Heart left ventricle (tissue), 16 donors: ENCODE measurements around the gene LAMC3. TPM values are rescaled to one million over a fixed set of nuclear protein-coding genes. Genes with fewer than 3 reads are reported as not detected.
A peak's percentile ranks its signal among the peaks of the same experiment; 100 is the strongest.
"Not testable (repeated sequence)": the region's sequence is repeated elsewhere in the genome, so short reads cannot be mapped to it uniquely, and the experiment has no call there.

Source experiments
- ATAC-seq, 4 donors: fragments of 200-7000 bp; cut with Tn5 transposase; one replicate each; pipeline ENCODE4 v1.9.1; 2020 to 2022; ENCODE audit warnings: moderate library complexity in 4 of 4, mild to moderate bottlenecking in 3 of 4, moderate number of reproducible peaks in 1 of 4
- DNase-seq, 5 donors: peaks; one replicate each; pipeline ENCODE4 v3.0.0-alpha.2; 2020
- H3K27ac ChIP-seq, 12 donors: fragments of 200-600 bp; sonication (generic) in 4 of 12; one replicate each; pipeline versions ENCODE4 v1.5.0 to v1.8.0; 2016 to 2022; ENCODE audit warnings: mild to moderate bottlenecking in 2 of 12
- H3K27me3 ChIP-seq, 9 donors: fragments of 200-600 bp; sonication (generic) in 2 of 9; one replicate each; pipeline versions ENCODE4 v1.5.1 to v1.8.0; 2016 to 2022; ENCODE audit warnings: mild to moderate bottlenecking in 3 of 9
- H3K36me3 ChIP-seq, 9 donors: fragments of 200-600 bp; sonication (generic) in 2 of 9; one replicate each; pipeline versions ENCODE4 v1.5.0 to v1.8.0; 2018 to 2022; ENCODE audit warnings: mild to moderate bottlenecking in 2 of 9
- H3K4me1 ChIP-seq, 12 donors: fragments of 200-600 bp; sonication (generic) in 4 of 12; one replicate each; pipeline versions ENCODE4 v1.5.0 to v1.8.0; 2016 to 2022; ENCODE audit warnings: mild to moderate bottlenecking in 3 of 12
- H3K4me3 ChIP-seq, 12 donors: fragments of 200-600 bp; sonication (generic) in 4 of 12; one replicate each; pipeline versions ENCODE4 v1.5.0 to v1.8.0; 2017 to 2022; ENCODE audit warnings: mild to moderate bottlenecking in 9 of 12, moderate library complexity in 4 of 12
- H3K9me3 ChIP-seq, 12 donors: fragments of 200-600 bp; sonication (generic) in 4 of 12; one replicate each; pipeline versions ENCODE4 v1.5.0 to v1.8.0; 2016 to 2022; ENCODE audit warnings: mild to moderate bottlenecking in 1 of 12
- CTCF ChIP-seq, 12 donors: fragments of 200-600 bp; sonication (generic) in 4 of 12; IDR thresholded peaks; one replicate each; pipeline versions ENCODE4 v1.5.0 to v1.8.0; 2018 to 2022; ENCODE audit warnings: antibody characterized with exemption in 12 of 12, mild to moderate bottlenecking in 5 of 12
- POLR2A ChIP-seq, 2 donors: fragments of 450-650 bp; IDR thresholded peaks; one replicate each; pipeline ENCODE4 v1.6.1; 2017; ENCODE audit warnings: antibody characterized with exemption in 2 of 2, mild to moderate bottlenecking in 2 of 2, moderate library complexity in 2 of 2
- WGBS, 4 donors: extraction: QIAGEN DNeasy Blood & Tissue Kit in 2 of 4; methylation state at CpG; one replicate each; pipeline versions ENCODE4 v1.1.5 to v1.1.7; 2013 to 2018; 5-methylcytosine and 5-hydroxymethylcytosine counted together
- intact Hi-C, 10 donors: fragments of 100-400 bp; cut with DNase I; formaldehyde crosslinking; loops; one replicate each; pipeline versions ENCODE4 v1.11.1 to v1.14.2; 2022
- polyA plus RNA-seq, 2 donors: library from polyadenylated mRNA; stranded (reverse); fragments of 200-250 nt; gene quantifications; one replicate each; pipeline ENCODE4 v1.2.3, GENCODE V29; 2013
- total RNA-seq, 9 donors: library from RNA; depleted of rRNA in 2 of 9; stranded (reverse); fragments of >200 nt in 2 of 9; fragmentation: NEBNext Ultra II Directional in 3 of 9; extraction: Animal tissue kit (Norgen Biotek cat#: 25700) in 3 of 9; gene quantifications; one replicate each; pipeline versions ENCODE4 v1.1.0 to v1.2.4, GENCODE V29; 2016 to 2023
- donor health status: ischemic (EF 13 %, LVEDD 7.1; RV severe dilation, severe dysfunction).
- donor health status: healthy with polysubstance abuse.
- donor health status: DM: no; HTN: yes; CAD: no.
- donor health status: DM: no; HTN: no; CAD: no.
- donor health status: ischemic (EF 25% LVEDD 6.9; RV normal size, moderate dysfunction).
- donor health status: ischemic (EF 25% LVEDD 5.7; RV mildly dilated, moderate dysfunction).
- donor health status: healthy.
- donor health status: DM: yes; HTN: yes; CAD: no.
- donor health status: ischemic (EF 35%, LVEDD 5.7; RV mildly dilated, moderate dysfunction).
- donor health status: nonischemic (EF 11% LVEDD 7.7; RV severe dilation, severe dysfunction).
- donor health status: DM: yes; HTN: yes; CAD: no.
- donor health status: PGD.
- donor health status: ischemic (EF 29% LVEDD 5.4; RV normal size, mild dysfunction).
- donor health status: nonischemic (EF 23%, LVEDD 6.1; RV moderate dilation, normal function).

LAMC3 gene
- total and polyA plus RNA-seq, 11 donors, result 0.11 to 1.8 (median 0.67) TPM

GRCh38 chr9:131034268-131034667 is 25.3 kb downstream of the LAMC3 start:
- Histone ChIP-seq H3K4me3 (no peak overlapping the region), H3K36me3 (no peaks in the 10 kb centered on the region), H3K9me3 (no peaks in the 10 kb centered on the region), H3K27me3 (no peaks in the 10 kb centered on the region), H3K27ac (no peak overlapping the region), H3K4me1 (peaks cover 0 to 22% (median 17%) of the 10 kb centered on the region in 12 donors)
- no peak for TF ChIP-seq CTCF (IDR thresholded peaks at IDR 0.05)
- no peak for TF ChIP-seq POLR2A (IDR thresholded peaks at IDR 0.05)
- DNase-seq, result peak in 1 of 5 donors; percentile 21
- WGBS, 4 donors, result 89 to 97% (median 94%) methylated on average over 10 to 14 of the region's 14 CpGs
- intact Hi-C loops, result no loop called here
- ATAC-seq, result no peak

DNA sequence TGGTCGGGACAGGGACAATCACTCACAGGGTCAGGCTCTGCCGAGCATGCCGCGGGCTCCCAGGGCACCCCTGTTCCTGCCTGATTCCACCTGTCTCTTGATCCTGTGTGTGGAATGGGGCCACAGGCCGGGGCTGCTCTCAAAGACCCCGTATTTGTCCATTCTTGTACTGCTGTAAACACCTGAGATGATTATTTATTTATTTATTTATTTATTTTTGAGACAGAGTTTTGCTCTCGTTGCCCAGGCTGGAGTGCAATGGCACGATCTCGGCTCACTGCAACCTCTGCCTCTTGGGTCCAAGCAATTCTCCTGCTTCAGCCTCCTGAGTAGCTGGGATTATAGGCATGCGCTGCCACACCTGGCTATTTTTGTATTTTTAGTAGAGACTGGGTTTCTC is 25.8 kb downstream of the LAMC3 start:
- WGBS, 4 donors, result 92 to 97% (median 93%) methylated on average over 9 to 10 of the region's 10 CpGs
- DNase-seq, result peak in 1 of 5 donors; percentile 23
- H3K9me3 ChIP-seq, H3K27me3 ChIP-seq, H3K36me3 ChIP-seq, H3K27ac ChIP-seq, H3K4me3 ChIP-seq, ATAC-seq, intact Hi-C loops: not testable (repeated sequence)
- peaks cover 0 to 22% (median 17%) of the 10 kb centered on the region in 12 donors for H3K4me1 ChIP-seq

GRCh38 chr9:131035548-131035947 is 26.6 kb downstream of the LAMC3 start:
- WGBS, 4 donors, result 91 to 97% (median 94%) methylated on average over 3 of the region's 3 CpGs
- peaks cover 0 to 22% (median 17%) of the 10 kb centered on the region in 12 donors for H3K4me1 ChIP-seq
- DNase-seq (peak in 1 of 5 donors; percentile 9), ATAC-seq (no peak)
- H3K36me3 ChIP-seq, result no peaks in the 10 kb centered on the region
- H3K9me3 ChIP-seq, result no peaks in the 10 kb centered on the region
- H3K27me3 ChIP-seq, result no peaks in the 10 kb centered on the region
- H3K4me3 ChIP-seq, result no peak overlapping the region
- no peak overlapping the region for H3K27ac ChIP-seq
- intact Hi-C loops, result no loop called here
- no peak for TF ChIP-seq CTCF (IDR thresholded peaks at IDR 0.05)
- TF ChIP-seq POLR2A (IDR thresholded peaks at IDR 0.05), result no peak

DNA sequence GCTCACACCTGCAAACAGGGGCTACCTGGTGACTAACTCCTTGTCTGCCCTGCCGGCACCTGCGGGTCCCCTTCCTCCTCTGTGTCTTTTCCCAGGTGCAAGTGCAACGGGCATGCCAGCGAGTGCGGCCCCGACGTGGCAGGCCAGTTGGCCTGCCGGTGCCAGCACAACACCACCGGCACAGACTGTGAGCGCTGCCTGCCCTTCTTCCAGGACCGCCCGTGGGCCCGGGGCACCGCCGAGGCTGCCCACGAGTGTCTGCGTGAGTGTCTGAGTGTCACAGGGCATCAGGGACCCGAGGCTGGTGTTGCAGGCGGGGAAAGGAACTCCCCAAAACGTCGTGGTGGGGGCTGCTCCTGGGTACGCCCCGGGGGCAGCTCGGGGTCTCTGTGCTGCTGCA is 27.1 kb downstream of the LAMC3 start:
- H3K27me3 ChIP-seq, result no peaks in the 10 kb centered on the region
- no peaks in the 10 kb centered on the region for H3K9me3 ChIP-seq
- no peaks in the 10 kb centered on the region for H3K36me3 ChIP-seq
- intact Hi-C loops, result no loop called here
- no peak overlapping the region for H3K4me3 ChIP-seq
- 82 to 88% (median 87%) methylated on average over 7 to 24 of the region's 24 CpGs for WGBS, 4 donors
- no peak overlapping the region for H3K27ac ChIP-seq
- TF ChIP-seq CTCF (IDR thresholded peaks at IDR 0.05), result no peak
- DNase-seq, result peak in 1 of 5 donors; percentile 36
- no peak for ATAC-seq
- peaks cover 0 to 22% (median 17%) of the 10 kb centered on the region in 12 donors for H3K4me1 ChIP-seq
